HFFc6 (cell line): ENCODE measurements around the gene MAP3K6. TPM values are rescaled to one million over a fixed set of nuclear protein-coding genes. Genes with fewer than 3 reads are reported as not detected.
A peak's percentile ranks its signal among the peaks of the same experiment; 100 is the strongest.

Experiments used
- DNase-seq: peaks from one replicate; pipeline ENCODE4 v3.0.0-alpha.2; 2018
- H3K27ac Mint-ChIP-seq: 2 replicates; pipeline ENCODE4 v1.8.0; 2020; ENCODE audit warnings: mild to moderate bottlenecking, mixed read lengths
- H3K27me3 Mint-ChIP-seq: 2 replicates; pipeline ENCODE4 v1.8.0; 2021; ENCODE audit warnings: mild to moderate bottlenecking, moderate library complexity, mixed read lengths; ENCODE audit not compliant: insufficient read depth
- H3K36me3 Mint-ChIP-seq: 2 replicates; pipeline ENCODE4 v1.8.0; 2021; ENCODE audit warnings: low read depth, mixed read lengths
- H3K4me1 Mint-ChIP-seq: 2 replicates; pipeline ENCODE4 v1.8.0; 2020; ENCODE audit warnings: low read depth, mixed read lengths
- H3K4me3 Mint-ChIP-seq: 2 replicates; pipeline ENCODE4 v1.8.0; 2020; ENCODE audit warnings: mild to moderate bottlenecking, moderate library complexity, mixed read lengths
- H3K9me3 Mint-ChIP-seq: 2 replicates; pipeline ENCODE4 v1.8.0; 2020; ENCODE audit warnings: mild to moderate bottlenecking, mixed read lengths
- CTCF ChIP-seq: fragments of 200-600 bp; sonication (generic); IDR thresholded peaks from 2 replicates; pipeline ENCODE4 v1.5.0; 2021; ENCODE audit warnings: antibody characterized with exemption, mild to moderate bottlenecking
- total RNA-seq, 6 experiments: library from RNA; stranded (reverse); fragmentation: NEBNext Ultra II Directional; extraction: Animal tissue kit (Norgen Biotek cat#: 25700); gene quantifications; 2 replicates in 1 of 6; 3 replicates in 5 of 6; pipeline ENCODE4 v1.2.3, GENCODE V29; 2021

MAP3K6 gene
- total RNA-seq, 6 experiments from 2014 or later, result 22.6 to 30.8 (median 27.7) TPM

- no peak for DNase-seq
- no peak overlapping the region for H3K27ac Mint-ChIP-seq
- H3K36me3 Mint-ChIP-seq, result no peaks in the 10 kb centered on the region
These were observed 33.6 kb upstream of the MAP3K6 start for GRCh38 chr1:27400082-27400962.

DNA sequence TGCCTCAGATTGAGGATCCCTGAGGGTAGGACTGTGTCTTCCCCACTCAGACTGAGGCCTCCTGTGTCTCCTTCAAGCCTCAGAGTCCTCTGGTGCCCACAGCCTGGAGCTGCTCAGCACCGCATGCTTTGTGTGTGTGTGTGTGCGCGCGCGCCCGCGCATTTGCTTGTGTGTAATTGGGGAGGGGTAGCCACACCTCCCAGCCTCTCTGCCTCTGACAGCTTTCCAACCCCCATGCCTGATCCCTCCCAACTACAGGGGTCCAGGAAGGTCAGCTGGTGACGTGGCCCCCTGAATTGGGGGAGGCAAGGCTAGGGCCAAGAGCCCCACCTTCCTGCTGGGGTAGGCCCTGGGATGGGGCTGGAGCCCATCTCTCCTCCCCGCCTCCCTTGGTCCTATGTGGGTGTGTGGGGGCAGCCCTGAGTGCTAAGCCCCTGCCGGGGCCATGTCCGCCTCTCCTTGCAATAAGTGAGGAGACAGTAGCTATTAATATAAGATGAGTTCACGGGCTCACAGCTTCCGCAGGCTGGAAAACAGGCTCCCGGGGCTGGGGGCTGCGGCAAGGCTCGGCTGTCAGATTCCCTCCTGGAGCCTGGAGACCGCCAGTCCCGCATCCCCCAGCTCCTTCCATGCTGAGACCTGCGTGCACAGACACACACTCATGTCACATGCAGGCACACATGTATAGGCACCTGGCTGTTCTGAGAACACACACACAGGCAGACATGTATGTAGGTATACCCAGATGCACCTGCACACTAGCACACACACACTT lies 32.7 kb upstream of the MAP3K6 start:
- TF ChIP-seq CTCF, result no peak
- Mint-ChIP-seq H3K9me3 (no peaks in the 10 kb centered on the region), H3K4me3 (peak overlapping the region; percentile 26; the same call in 1 of the 2 replicates), H3K27me3 (peaks cover 3% of the 10 kb centered on the region; the same call in 1 of the 2 replicates), H3K36me3 (no peaks in the 10 kb centered on the region), H3K4me1 (peaks cover 41% of the 10 kb centered on the region), H3K27ac (0 out of 2 replicates have a peak overlapping the region, but pooled peaks have one; percentile 11)
- DNase-seq, result no peak

More at GRCh38 chr1:27400082-27400962, 33.6 kb upstream of the MAP3K6 start:
- peaks cover 3% of the 10 kb centered on the region; the same call in 1 of the 2 replicates for H3K27me3 Mint-ChIP-seq
- peaks cover 36% of the 10 kb centered on the region for H3K4me1 Mint-ChIP-seq
- no peak for TF ChIP-seq CTCF
- no peak overlapping the region for H3K4me3 Mint-ChIP-seq
- no peaks in the 10 kb centered on the region for H3K9me3 Mint-ChIP-seq

GRCh38 chr1:27398405-27399149 lies 31.8 kb upstream of the MAP3K6 start:
- no peaks in the 10 kb centered on the region for H3K36me3 Mint-ChIP-seq
- 0 out of 2 replicates have a peak overlapping the region, but pooled peaks have one; percentile 11 for H3K27ac Mint-ChIP-seq
- peaks cover 39% of the 10 kb centered on the region for H3K4me1 Mint-ChIP-seq

GRCh38 chr1:27397749-27398148 lies 31.0 kb upstream of the MAP3K6 start:
- Mint-ChIP-seq H3K36me3 (no peaks in the 10 kb centered on the region), H3K4me3 (no peak overlapping the region), H3K9me3 (no peaks in the 10 kb centered on the region), H3K27me3 (peaks cover 3% of the 10 kb centered on the region; the same call in 1 of the 2 replicates), H3K27ac (no peak overlapping the region), H3K4me1 (peaks cover 30% of the 10 kb centered on the region)
- DNase-seq, result no peak
- TF ChIP-seq CTCF, result no peak

More at GRCh38 chr1:27398405-27399149, 31.8 kb upstream of the MAP3K6 start:
- peaks cover 3% of the 10 kb centered on the region; the same call in 1 of the 2 replicates for H3K27me3 Mint-ChIP-seq
- no peak for DNase-seq
- no peaks in the 10 kb centered on the region for H3K9me3 Mint-ChIP-seq
- no peak for TF ChIP-seq CTCF
- no peak overlapping the region for H3K4me3 Mint-ChIP-seq

GRCh38 chr1:27397110-27397509 lies 30.3 kb upstream of the MAP3K6 start:
- H3K9me3 Mint-ChIP-seq, result no peaks in the 10 kb centered on the region
- no peak overlapping the region for H3K27ac Mint-ChIP-seq
- peaks cover 3% of the 10 kb centered on the region; the same call in 1 of the 2 replicates for H3K27me3 Mint-ChIP-seq
- no peaks in the 10 kb centered on the region for H3K36me3 Mint-ChIP-seq
- H3K4me3 Mint-ChIP-seq, result no peak overlapping the region
- TF ChIP-seq CTCF, result no peak
- peaks cover 28% of the 10 kb centered on the region for H3K4me1 Mint-ChIP-seq
- DNase-seq, result no peak
